ENCODE measurements around the gene NOTO.
A peak's percentile ranks its signal among the peaks of the same experiment; 100 is the strongest.

NOTO gene

GRCh38 chr2:73212448-73213176 is 10.2 kb downstream of the NOTO start:
- Mint-ChIP-seq H3K36me3 (ENCODE audit: low read depth) (peaks cover 9% of the 10 kb centered on the region), H3K27ac (no peak overlapping the region), H3K9me3 (no peaks in the 10 kb centered on the region), H3K27me3 (peaks cover 8% of the 10 kb centered on the region), H3K4me3 (no peak overlapping the region), H3K4me1 (ENCODE audit: low read depth) (peaks cover 26% of the 10 kb centered on the region)
- intact Hi-C loops (cut with micrococcal nuclease): loop anchor here (1.0 to 5.0 kb wide), 2 partner anchors 35 to 140 kb away; partner anchors contain the start of gene SFXN5

GRCh38 chr2:73214120-73215035 is 12.0 kb downstream of the NOTO start, which contains the start of gene SMYD5:
TSS of gene SMYD5 (plus strand) at chr2:73214245. CDS start at chr2:73214267, 22 bp downstream.
- Mint-ChIP-seq H3K27ac (peak within 1 kb of the TSS; percentile 95), H3K9me3 (no peaks in the 10 kb centered on the region), H3K4me3 (peak within 1 kb of the TSS; percentile 91), H3K4me1 (ENCODE audit: low read depth) (peaks cover 26% of the 10 kb centered on the region), H3K27me3 (peaks cover 6% of the 10 kb centered on the region), H3K36me3 (ENCODE audit: low read depth) (peaks cover 17% of the 10 kb centered on the region)
- intact Hi-C loops (cut with micrococcal nuclease): loop anchor here (1.0 to 5.0 kb wide), 3 partner anchors 19 to 142 kb away; partner anchors contain the start of genes FBXO41, PRADC1 and SFXN5

- intact Hi-C loops (cut with micrococcal nuclease): loop anchor here (2.0 kb wide), 1 partner anchor 70 kb away; the partner anchor contains the start of gene FBXO41
- peaks cover under 1% of the 10 kb centered on the region for H3K27me3 Mint-ChIP-seq
- H3K36me3 Mint-ChIP-seq (ENCODE audit: low read depth): peaks cover 19% of the 10 kb centered on the region
- peak overlapping the region; percentile 27 for H3K4me3 Mint-ChIP-seq
- H3K27ac Mint-ChIP-seq: no peak overlapping the region
- peaks cover 26% of the 10 kb centered on the region for H3K4me1 Mint-ChIP-seq (ENCODE audit: low read depth)
- no peaks in the 10 kb centered on the region for H3K9me3 Mint-ChIP-seq
Observed at GRCh38 chr2:73215254-73215653, 12.9 kb downstream of the NOTO start.

GRCh38 chr2:73217160-73217559 is 14.8 kb downstream of the NOTO start:
- Mint-ChIP-seq H3K9me3 (no peaks in the 10 kb centered on the region), H3K36me3 (ENCODE audit: low read depth) (peaks cover 37% of the 10 kb centered on the region), H3K27me3 (no peaks in the 10 kb centered on the region), H3K4me1 (ENCODE audit: low read depth) (peaks cover 28% of the 10 kb centered on the region), H3K4me3 (no peak overlapping the region), H3K27ac (no peak overlapping the region)
- intact Hi-C loops (cut with micrococcal nuclease): no loop called here

- no peaks in the 10 kb centered on the region for H3K9me3 Mint-ChIP-seq
- no peaks in the 10 kb centered on the region for H3K27me3 Mint-ChIP-seq
- intact Hi-C loops (cut with micrococcal nuclease): no loop called here
- peaks cover 43% of the 10 kb centered on the region for H3K36me3 Mint-ChIP-seq (ENCODE audit: low read depth)
- H3K4me3 Mint-ChIP-seq: no peak overlapping the region
- peaks cover 33% of the 10 kb centered on the region for H3K4me1 Mint-ChIP-seq (ENCODE audit: low read depth)
- H3K27ac Mint-ChIP-seq: no peak overlapping the region
Observed at GRCh38 chr2:73217826-73218225, 15.5 kb downstream of the NOTO start.

- H3K4me3 Mint-ChIP-seq: no peak overlapping the region
- intact Hi-C loops (cut with micrococcal nuclease): no loop called here
- H3K36me3 Mint-ChIP-seq (ENCODE audit: low read depth): peaks cover 48% of the 10 kb centered on the region
Observed at GRCh38 chr2:73218298-73218697, 15.9 kb downstream of the NOTO start.

GRCh38 chr2:73223821-73224220 is 21.4 kb downstream of the NOTO start:
- H3K4me3 Mint-ChIP-seq: no peak overlapping the region
- H3K36me3 Mint-ChIP-seq (ENCODE audit: low read depth): peaks cover 73% of the 10 kb centered on the region
- intact Hi-C loops (cut with micrococcal nuclease): no loop called here
- H3K27me3 Mint-ChIP-seq: no peaks in the 10 kb centered on the region
- H3K9me3 Mint-ChIP-seq: no peaks in the 10 kb centered on the region
- H3K27ac Mint-ChIP-seq: no peak overlapping the region
- H3K4me1 Mint-ChIP-seq (ENCODE audit: low read depth): peaks cover 21% of the 10 kb centered on the region

More at GRCh38 chr2:73218298-73218697, 15.9 kb downstream of the NOTO start:
- Mint-ChIP-seq H3K27me3 (no peaks in the 10 kb centered on the region), H3K27ac (no peak overlapping the region), H3K4me1 (ENCODE audit: low read depth) (peaks cover 31% of the 10 kb centered on the region), H3K9me3 (no peaks in the 10 kb centered on the region)

- H3K9me3 Mint-ChIP-seq: no peaks in the 10 kb centered on the region
- intact Hi-C loops (cut with micrococcal nuclease): no loop called here
- H3K4me1 Mint-ChIP-seq (ENCODE audit: low read depth): peaks cover 21% of the 10 kb centered on the region
- H3K27ac Mint-ChIP-seq: peak overlapping the region; percentile 55
- no peak overlapping the region for H3K4me3 Mint-ChIP-seq
- H3K27me3 Mint-ChIP-seq: no peaks in the 10 kb centered on the region
- H3K36me3 Mint-ChIP-seq (ENCODE audit: low read depth): peaks cover 76% of the 10 kb centered on the region
Observed at GRCh38 chr2:73225513-73226360, 23.4 kb downstream of the NOTO start.

- Mint-ChIP-seq H3K9me3 (no peaks in the 10 kb centered on the region), H3K27me3 (no peaks in the 10 kb centered on the region), H3K36me3 (ENCODE audit: low read depth) (peaks cover 63% of the 10 kb centered on the region), H3K4me3 (no peak overlapping the region), H3K4me1 (ENCODE audit: low read depth) (peaks cover 20% of the 10 kb centered on the region), H3K27ac (no peak overlapping the region)
- intact Hi-C loops (cut with micrococcal nuclease): no loop called here
Observed at GRCh38 chr2:73227086-73227485, 24.7 kb downstream of the NOTO start.

GRCh38 chr2:73228631-73229030 is 26.3 kb downstream of the NOTO start:
- intact Hi-C loops (cut with micrococcal nuclease): no loop called here
- H3K27ac Mint-ChIP-seq: no peak overlapping the region
- H3K27me3 Mint-ChIP-seq: no peaks in the 10 kb centered on the region
- H3K4me3 Mint-ChIP-seq: no peak overlapping the region
- H3K4me1 Mint-ChIP-seq (ENCODE audit: low read depth): peaks cover 22% of the 10 kb centered on the region
- no peaks in the 10 kb centered on the region for H3K9me3 Mint-ChIP-seq
- H3K36me3 Mint-ChIP-seq (ENCODE audit: low read depth): peaks cover 58% of the 10 kb centered on the region

GRCh38 chr2:73232403-73233153 is 30.2 kb downstream of the NOTO start:
- H3K4me1 Mint-ChIP-seq (ENCODE audit: low read depth): peaks cover 35% of the 10 kb centered on the region
- peaks cover 65% of the 10 kb centered on the region for H3K36me3 Mint-ChIP-seq (ENCODE audit: low read depth)
- H3K27ac Mint-ChIP-seq: peak overlapping the region; percentile 89
- intact Hi-C loops (cut with micrococcal nuclease): loop anchor here (1.0 to 5.0 kb wide), 3 partner anchors 18 to 155 kb away; partner anchors contain the start of genes ALMS1 and SMYD5
- H3K9me3 Mint-ChIP-seq: no peaks in the 10 kb centered on the region
- H3K4me3 Mint-ChIP-seq: peak overlapping the region; percentile 90
- no peaks in the 10 kb centered on the region for H3K27me3 Mint-ChIP-seq

- Mint-ChIP-seq H3K4me1 (ENCODE audit: low read depth) (peaks cover 35% of the 10 kb centered on the region), H3K4me3 (peak within 1 kb of the TSS; percentile 90), H3K36me3 (ENCODE audit: low read depth) (peaks cover 62% of the 10 kb centered on the region), H3K27me3 (no peaks in the 10 kb centered on the region), H3K9me3 (no peaks in the 10 kb centered on the region), H3K27ac (peak within 1 kb of the TSS; percentile 89)
- intact Hi-C loops (cut with micrococcal nuclease): loop anchor here (1.0 to 5.0 kb wide), 3 partner anchors 19 to 154 kb away; partner anchors contain the start of genes ALMS1 and SMYD5
Observed at GRCh38 chr2:73233154-73233931, 31.0 kb downstream of the NOTO start, which contains the start of gene PRADC1. TSS of gene PRADC1 (minus strand) at chr2:73233239. CDS start at chr2:73233160, 79 bp downstream.

Measured in dendritic cell treated with granulocyte-macrophage colony-stimulating factor and Interleukin-4, amounts not matched to agents 40 ng/mL and 50 ng/mL, for 4 days (primary cell).